DOHH2 (cell line): Measurements from ENCODE around the gene POLR1D.

Experiments
- H3F3A ChIP-seq: fragments of 200-600 bp; sonication (generic), shearing (Covaris generic); 2 replicates; pipeline ENCODE4 v1.6.0; 2016; ENCODE audit warnings: antibody characterized with exemption, mild to moderate bottlenecking; ENCODE audit not compliant: control insufficient read depth, insufficient read depth
- H3K27ac ChIP-seq: fragments of 200-600 bp; sonication (generic); 2 replicates; pipeline ENCODE4 v1.5.1; 2014; ENCODE audit warnings: low read depth, mild to moderate bottlenecking, low read length, moderate library complexity
- H3K27me3 ChIP-seq: fragments of 200-600 bp; sonication (generic); 2 replicates; pipeline ENCODE4 v1.6.1; 2014; ENCODE audit warnings: mild to moderate bottlenecking, low read length, mixed read lengths; ENCODE audit not compliant: control insufficient read depth
- H3K36me3 ChIP-seq: fragments of 200-600 bp; sonication (generic); 2 replicates; pipeline ENCODE4 v1.6.1; 2014; ENCODE audit warnings: mild to moderate bottlenecking, low read length, moderate library complexity, mixed read lengths; ENCODE audit not compliant: control insufficient read depth
- H3K4me1 ChIP-seq: fragments of 200-600 bp; sonication (generic); 2 replicates; pipeline ENCODE4 v1.6.1; 2014; ENCODE audit warnings: mild to moderate bottlenecking, low read length, mixed read lengths; ENCODE audit not compliant: control insufficient read depth
- H3K4me2 ChIP-seq: fragments of 200-600 bp; sonication (generic); 2 replicates; pipeline ENCODE4 v1.6.0; 2014; ENCODE audit warnings: mild to moderate bottlenecking, low read length, moderate library complexity
- H3K4me3 ChIP-seq: fragments of 200-600 bp; sonication (generic); 2 replicates; pipeline ENCODE4 v1.5.1; 2014; ENCODE audit warnings: mild to moderate bottlenecking, low read length, mixed read lengths
- H3K79me2 ChIP-seq: fragments of 200-600 bp; sonication (generic); 2 replicates; pipeline ENCODE4 v1.6.1; 2014; ENCODE audit warnings: mild to moderate bottlenecking, low read length, mixed read lengths; ENCODE audit not compliant: control insufficient read depth
- H3K9me2 ChIP-seq: fragments of 200-600 bp; sonication (generic); replicated peaks from 2 replicates; pipeline ENCODE4 v1.6.1; 2014; ENCODE audit warnings: mild to moderate bottlenecking, low read length, mixed read lengths; ENCODE audit not compliant: control insufficient read depth
- H3K9me3 ChIP-seq: fragments of 200-600 bp; sonication (generic); 2 replicates; pipeline ENCODE4 v1.6.1; 2014; ENCODE audit warnings: antibody characterized with exemption, low read length, mixed read lengths; ENCODE audit not compliant: control insufficient read depth, insufficient read depth
- H4K20me1 ChIP-seq: fragments of 200-600 bp; sonication (generic); 2 replicates; pipeline ENCODE4 v1.6.0; 2014; ENCODE audit warnings: low read depth, mild to moderate bottlenecking, antibody characterized with exemption, low read length, moderate library complexity; ENCODE audit not compliant: control insufficient read depth, insufficient read depth
- EZH2phosphoT487 ChIP-seq: fragments of 200-600 bp; sonication (generic); IDR thresholded peaks from 2 replicates; pipeline ENCODE4 v1.6.1; 2017; ENCODE audit warnings: borderline replicate concordance, mild to moderate bottlenecking, antibody characterized with exemption, low read length, moderate library complexity, mixed read lengths
- TF ChIP-seq, protein P1 (sequence below): fragments of 200-600 bp; sonication (generic); IDR thresholded peaks from one replicate; pipeline ENCODE4 v1.5.1; 2014; ENCODE audit warnings: antibody characterized with exemption, mild to moderate bottlenecking, low read depth, low read length; ENCODE audit not compliant: poor library complexity, severe bottlenecking

The POLR1D gene

DNA sequence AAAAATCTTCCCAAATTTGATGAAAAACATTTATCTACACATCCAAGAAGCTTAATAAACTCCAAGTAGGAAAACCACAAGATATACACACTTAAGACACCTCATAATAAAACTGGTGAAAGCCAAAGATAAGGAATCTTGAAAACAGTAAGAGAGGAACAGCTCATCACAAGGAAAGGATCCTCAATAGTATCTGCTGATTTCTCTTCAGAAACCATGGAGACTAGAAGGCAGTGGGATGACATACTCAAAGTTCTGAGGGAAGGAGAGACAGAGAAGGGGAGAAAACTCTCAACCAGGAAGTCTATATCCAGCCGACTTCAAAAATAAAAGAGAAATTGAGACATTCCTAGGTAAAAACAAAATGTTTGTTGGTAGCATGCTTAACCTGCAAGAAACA, 47.0 kb upstream of the POLR1D start:
- TF ChIP-seq, protein P1, sequence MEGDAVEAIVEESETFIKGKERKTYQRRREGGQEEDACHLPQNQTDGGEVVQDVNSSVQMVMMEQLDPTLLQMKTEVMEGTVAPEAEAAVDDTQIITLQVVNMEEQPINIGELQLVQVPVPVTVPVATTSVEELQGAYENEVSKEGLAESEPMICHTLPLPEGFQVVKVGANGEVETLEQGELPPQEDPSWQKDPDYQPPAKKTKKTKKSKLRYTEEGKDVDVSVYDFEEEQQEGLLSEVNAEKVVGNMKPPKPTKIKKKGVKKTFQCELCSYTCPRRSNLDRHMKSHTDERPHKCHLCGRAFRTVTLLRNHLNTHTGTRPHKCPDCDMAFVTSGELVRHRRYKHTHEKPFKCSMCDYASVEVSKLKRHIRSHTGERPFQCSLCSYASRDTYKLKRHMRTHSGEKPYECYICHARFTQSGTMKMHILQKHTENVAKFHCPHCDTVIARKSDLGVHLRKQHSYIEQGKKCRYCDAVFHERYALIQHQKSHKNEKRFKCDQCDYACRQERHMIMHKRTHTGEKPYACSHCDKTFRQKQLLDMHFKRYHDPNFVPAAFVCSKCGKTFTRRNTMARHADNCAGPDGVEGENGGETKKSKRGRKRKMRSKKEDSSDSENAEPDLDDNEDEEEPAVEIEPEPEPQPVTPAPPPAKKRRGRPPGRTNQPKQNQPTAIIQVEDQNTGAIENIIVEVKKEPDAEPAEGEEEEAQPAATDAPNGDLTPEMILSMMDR: no peak
- TF ChIP-seq EZH2phosphoT487: no peak
- H3K4me1 ChIP-seq: no peaks in the 10 kb centered on the region
- no peaks in the 10 kb centered on the region for H3K79me2 ChIP-seq
- H3K4me3 ChIP-seq: no peak overlapping the region
- no peak overlapping the region for H3K27ac ChIP-seq
- H3K4me2 ChIP-seq: no peak overlapping the region
- no peaks in the 10 kb centered on the region for H3K36me3 ChIP-seq
- H3K27me3 ChIP-seq: no peaks in the 10 kb centered on the region
- no peaks in the 10 kb centered on the region for H3F3A ChIP-seq
- H3K9me3 ChIP-seq: no peaks in the 10 kb centered on the region
- no peaks in the 10 kb centered on the region for H4K20me1 ChIP-seq
- no peaks in the 10 kb centered on the region for H3K9me2 ChIP-seq

DNA sequence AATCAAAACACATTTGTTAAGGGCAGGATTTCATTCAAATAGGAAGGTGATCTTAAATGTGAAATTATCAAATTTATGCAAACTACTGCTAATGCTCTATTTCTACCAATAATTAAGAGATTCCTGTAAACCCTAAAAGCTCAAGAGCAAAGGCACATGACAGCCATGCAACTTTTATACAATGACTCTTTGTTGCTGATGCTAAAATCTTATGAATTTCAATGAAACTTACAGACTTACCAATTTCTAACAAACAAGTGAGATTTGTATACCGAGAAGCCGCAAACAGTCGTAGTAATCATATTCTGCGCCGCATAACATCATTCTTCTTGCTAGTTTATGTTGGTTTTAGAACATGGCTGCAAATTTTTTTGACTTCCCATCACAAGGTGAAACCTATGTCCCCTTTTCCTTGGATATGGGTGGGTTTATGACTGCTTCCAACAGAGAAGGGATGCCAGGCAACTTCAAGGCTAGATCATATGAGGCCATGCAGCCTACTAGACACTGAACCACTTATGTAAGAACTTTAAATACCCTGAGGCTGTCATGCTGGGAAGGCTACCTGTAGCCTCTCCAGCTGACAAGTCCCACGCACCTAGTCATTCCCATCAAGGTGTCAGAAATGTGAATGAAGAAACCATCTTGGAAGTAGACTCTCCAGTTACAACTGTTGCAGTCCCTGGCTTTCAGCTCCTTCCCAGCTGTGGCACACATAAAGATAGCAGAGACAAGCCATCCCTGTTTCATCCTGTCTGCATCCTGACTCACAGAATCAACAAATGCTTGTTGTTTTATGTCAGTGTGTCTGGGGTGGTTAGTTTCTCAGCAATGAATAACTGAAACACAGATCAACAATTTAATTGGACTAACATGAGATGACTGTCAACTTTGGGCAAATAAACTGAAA, 43.3 kb upstream of the POLR1D start:
- H3K4me1 ChIP-seq: no peaks in the 10 kb centered on the region
- no peaks in the 10 kb centered on the region for H3K27me3 ChIP-seq
- H3K36me3 ChIP-seq: no peaks in the 10 kb centered on the region
- H3K27ac ChIP-seq: no peak overlapping the region
- no peaks in the 10 kb centered on the region; the same call in 1 of the 2 replicates for H3K79me2 ChIP-seq
- no peaks in the 10 kb centered on the region for H3K9me2 ChIP-seq
- no peak overlapping the region for H3K4me2 ChIP-seq
- H3K9me3 ChIP-seq: no peaks in the 10 kb centered on the region
- H3K4me3 ChIP-seq: no peak overlapping the region
- no peaks in the 10 kb centered on the region for H3F3A ChIP-seq
- TF ChIP-seq, protein P1: no peak
- TF ChIP-seq EZH2phosphoT487: no peak
- no peaks in the 10 kb centered on the region for H4K20me1 ChIP-seq

DNA sequence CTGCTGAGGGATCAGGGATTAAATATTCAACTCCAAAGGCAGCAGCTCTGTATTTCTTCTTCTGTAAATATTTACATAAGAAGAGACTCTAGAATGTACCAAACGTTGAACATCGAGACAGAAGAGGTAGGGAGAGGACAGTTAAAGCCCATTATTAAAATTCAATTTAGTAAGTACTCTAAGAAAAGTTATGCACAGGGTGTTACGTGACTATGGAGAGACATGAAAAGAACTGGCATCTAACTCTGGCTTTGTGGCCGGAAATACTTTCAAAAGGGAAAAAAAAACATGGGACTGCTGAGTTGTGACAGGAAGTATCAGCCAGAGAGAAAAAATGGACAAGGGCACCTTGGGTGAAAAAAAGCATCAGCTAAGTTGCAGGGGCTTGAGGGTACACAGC, 38.0 kb upstream of the POLR1D start:
- no peaks in the 10 kb centered on the region for H3F3A ChIP-seq
- no peaks in the 10 kb centered on the region for H3K36me3 ChIP-seq
- no peaks in the 10 kb centered on the region for H3K27me3 ChIP-seq
- H3K79me2 ChIP-seq: peaks cover 7% of the 10 kb centered on the region; the same call in 1 of the 2 replicates
- no peaks in the 10 kb centered on the region for H3K4me1 ChIP-seq
- no peak overlapping the region for H3K4me2 ChIP-seq
- no peaks in the 10 kb centered on the region for H4K20me1 ChIP-seq
- H3K9me2 ChIP-seq: no peaks in the 10 kb centered on the region
- no peak overlapping the region for H3K4me3 ChIP-seq
- TF ChIP-seq, protein P1: no peak
- H3K27ac ChIP-seq: no peak overlapping the region
- H3K9me3 ChIP-seq: no peaks in the 10 kb centered on the region
